HG02623 (cell line): Measurements from ENCODE around the gene FXYD7.
"Not testable (repeated sequence)": the region's sequence is repeated elsewhere in the genome, so short reads cannot be mapped to it uniquely, and the experiment has no call there.

ENCODE experiments used
- ATAC-seq: cut with Tn5 transposase; IDR thresholded peaks from one replicate; pipeline ENCODE4 v1.9.1; 2021; ENCODE audit warnings: moderate library complexity; ENCODE audit not compliant: unreplicated experiment

The FXYD7 gene

GRCh38 chr19:35194012-35194984 lies 51.2 kb downstream of the FXYD7 start:
- ATAC-seq: no peak

GRCh38 chr19:35195830-35196229 lies 52.8 kb downstream of the FXYD7 start:
- ATAC-seq: no peak

GRCh38 chr19:35196861-35197260 lies 53.8 kb downstream of the FXYD7 start:
- not testable (repeated sequence) for ATAC-seq

- ATAC-seq: no peak
Observed at GRCh38 chr19:35199481-35199880, 56.4 kb downstream of the FXYD7 start.

- ATAC-seq: no peak
Observed at GRCh38 chr19:35202722-35203688, 60.0 kb downstream of the FXYD7 start.
